ENCODE data around the gene FBF1.

FBF1 gene

GRCh38 chr17:75950855-75951554 is 10.2 kb upstream of the FBF1 start:
- DNase-seq: no peak

GRCh38 chr17:75950421-75950820 is 9.6 kb upstream of the FBF1 start:
- no peak for DNase-seq

GRCh38 chr17:75945211-75945610 is 4.4 kb upstream of the FBF1 start:
- no peak for DNase-seq

- no peak for DNase-seq
These were observed 2.6 kb upstream of the FBF1 start for GRCh38 chr17:75943491-75943890.

DNA sequence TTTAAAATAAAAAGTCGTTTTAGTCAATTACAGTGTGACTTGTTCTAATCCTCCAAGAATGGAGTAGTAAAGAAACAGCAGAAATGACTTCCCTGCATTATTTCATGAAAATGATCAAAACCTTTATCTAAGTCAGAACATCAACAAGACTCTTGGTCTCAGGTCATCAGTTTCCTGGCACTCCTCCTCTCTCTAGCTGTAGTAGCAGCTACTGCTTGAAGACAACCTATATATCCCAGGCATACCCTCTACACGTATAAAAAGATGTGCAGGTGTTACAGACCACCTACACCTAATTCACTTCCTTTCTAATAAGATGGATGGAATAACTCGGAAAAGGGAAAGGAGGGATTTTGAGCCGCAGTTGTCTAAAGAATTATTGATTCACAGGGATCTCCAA is 1.6 kb upstream of the FBF1 start:
- DNase-seq: no peak

GRCh38 chr17:75941442-75941819 is 589 bp upstream of the FBF1 start:
- DNase-seq: no peak

DNA sequence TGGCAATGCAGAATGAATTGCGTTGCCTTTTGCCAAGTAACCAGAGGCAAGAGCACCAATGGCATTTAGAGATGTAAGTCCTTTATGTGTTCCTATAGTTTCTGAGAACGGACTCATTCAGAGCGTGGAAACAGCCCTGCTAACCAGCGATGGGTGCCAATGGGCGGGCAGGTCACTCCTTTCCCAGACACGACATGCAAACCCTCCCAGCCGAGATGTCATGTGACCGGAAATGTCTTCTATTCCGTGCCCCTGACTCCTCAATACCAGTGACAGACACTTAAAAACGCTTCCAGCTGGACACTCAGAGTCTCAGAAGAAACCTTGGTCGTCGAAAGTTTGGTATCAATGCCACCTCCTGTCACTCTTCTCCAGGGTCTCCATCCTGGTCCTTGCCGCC is 3.2 kb downstream of the FBF1 start:
- DNase-seq: no peak

DNA sequence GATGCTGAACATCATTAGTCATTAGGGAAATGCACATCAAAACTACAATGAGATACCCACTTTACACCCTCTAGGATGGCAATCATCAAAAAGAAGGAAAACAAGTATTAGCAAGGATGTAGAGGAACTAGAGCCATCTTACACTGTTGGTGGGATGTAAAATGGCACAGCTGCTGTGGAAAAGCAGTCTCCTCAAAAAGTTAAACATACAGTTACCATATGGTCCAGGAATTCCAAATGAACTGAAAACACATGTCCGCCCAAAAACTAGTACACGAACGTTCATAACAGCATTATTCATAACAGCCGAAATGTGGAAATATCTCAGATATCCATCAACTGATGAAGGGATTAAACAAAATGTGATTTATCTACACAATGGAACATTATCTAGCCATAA is 7.0 kb downstream of the FBF1 start:
- DNase-seq: no peak

DNA sequence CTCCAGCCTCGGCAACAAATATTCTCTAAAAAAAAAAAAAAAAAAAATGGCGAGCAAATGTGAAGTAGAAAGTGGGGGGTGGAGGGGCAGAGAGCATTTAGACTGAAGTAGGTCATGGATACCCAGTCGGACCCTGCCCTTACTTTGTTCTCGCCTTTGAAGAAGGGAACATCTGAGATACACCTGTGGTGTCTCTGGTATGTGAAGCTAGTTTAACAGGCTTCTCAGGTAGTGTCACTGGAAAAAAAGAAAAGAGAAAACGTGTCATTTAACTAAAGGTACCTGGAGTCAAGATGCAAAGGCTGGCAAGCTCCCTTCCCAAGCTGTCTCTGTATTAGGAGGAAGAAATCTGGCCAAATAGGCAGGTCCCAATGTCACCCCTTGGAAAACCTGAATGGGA is 8.0 kb downstream of the FBF1 start:
- DNase-seq: no peak

DNA sequence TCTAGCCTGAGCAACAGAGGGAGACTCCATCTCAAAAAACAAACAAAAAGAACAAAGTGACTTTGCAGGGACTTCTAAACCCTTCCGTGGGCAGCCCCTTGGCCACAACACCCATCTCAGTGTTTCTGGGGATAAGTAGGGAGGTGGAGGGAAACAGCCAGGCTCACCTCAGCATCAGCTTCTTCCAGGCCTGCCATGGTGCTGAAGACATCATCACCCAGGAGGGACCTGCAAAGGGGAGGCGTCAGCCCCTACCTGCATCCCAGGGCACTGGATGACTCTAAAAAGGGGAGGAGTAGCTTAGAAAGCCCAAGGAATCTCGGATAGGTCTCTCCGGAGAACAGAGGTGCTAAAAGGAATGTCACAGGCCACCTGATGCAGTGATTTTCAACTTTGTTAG is 9.8 kb downstream of the FBF1 start:
- no peak for DNase-seq

DNA sequence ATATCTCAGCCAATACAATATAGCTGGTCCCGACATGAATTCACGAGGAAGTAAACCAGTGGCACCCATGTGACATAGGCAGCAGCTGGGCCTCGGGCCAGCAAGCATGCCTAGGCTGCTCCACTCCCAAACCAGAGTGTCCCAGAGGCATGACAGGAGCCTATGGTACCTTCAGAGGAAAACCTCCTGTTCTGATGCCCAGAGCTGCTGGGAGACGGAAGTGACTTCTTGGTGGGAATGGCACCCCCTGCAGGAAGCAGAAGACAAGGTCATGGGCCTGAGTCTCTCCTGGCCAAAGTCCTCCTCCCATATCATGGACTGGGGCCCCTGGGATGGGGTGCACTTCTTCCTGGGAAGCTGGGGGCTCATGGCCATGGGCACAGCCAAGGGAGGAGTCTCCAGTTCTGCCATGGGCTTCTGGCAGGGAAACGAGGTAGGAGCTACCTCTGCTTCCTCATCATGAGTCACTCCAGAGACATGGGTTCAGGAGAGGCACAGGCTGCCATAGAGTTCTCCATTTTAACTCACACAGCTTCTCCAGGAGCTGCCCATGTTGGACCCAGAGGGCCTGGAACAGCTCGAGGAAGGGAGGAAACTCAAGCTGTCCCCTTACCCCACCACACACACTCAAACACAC is 13.4 kb downstream of the FBF1 start:
- peak; percentile 39 for DNase-seq

- DNase-seq: no peak
These were observed 14.4 kb downstream of the FBF1 start for GRCh38 chr17:75926456-75926855.

DNA sequence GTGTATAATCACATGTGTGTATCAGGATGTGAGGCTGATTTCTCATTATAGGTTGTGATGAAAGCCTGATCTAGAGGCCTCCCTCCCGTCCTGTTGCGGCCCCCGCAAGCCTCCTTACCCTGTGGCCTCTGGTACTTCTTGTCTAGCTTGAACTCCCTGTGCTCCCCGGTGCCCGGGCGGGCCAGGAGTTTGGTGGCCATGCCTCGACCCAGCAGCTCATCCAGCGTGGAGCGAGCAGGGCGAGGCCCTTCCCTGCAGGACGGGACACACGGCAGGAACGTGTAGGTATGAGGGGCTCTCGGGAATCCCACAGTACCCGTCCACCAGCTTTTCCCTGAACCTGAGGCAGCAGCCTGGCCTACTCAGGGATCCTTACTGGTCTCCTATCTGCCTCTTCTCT is 14.9 kb downstream of the FBF1 start:
- DNase-seq: no peak

GRCh38 chr17:75925103-75925502 is 15.7 kb downstream of the FBF1 start:
- DNase-seq: no peak

DNA sequence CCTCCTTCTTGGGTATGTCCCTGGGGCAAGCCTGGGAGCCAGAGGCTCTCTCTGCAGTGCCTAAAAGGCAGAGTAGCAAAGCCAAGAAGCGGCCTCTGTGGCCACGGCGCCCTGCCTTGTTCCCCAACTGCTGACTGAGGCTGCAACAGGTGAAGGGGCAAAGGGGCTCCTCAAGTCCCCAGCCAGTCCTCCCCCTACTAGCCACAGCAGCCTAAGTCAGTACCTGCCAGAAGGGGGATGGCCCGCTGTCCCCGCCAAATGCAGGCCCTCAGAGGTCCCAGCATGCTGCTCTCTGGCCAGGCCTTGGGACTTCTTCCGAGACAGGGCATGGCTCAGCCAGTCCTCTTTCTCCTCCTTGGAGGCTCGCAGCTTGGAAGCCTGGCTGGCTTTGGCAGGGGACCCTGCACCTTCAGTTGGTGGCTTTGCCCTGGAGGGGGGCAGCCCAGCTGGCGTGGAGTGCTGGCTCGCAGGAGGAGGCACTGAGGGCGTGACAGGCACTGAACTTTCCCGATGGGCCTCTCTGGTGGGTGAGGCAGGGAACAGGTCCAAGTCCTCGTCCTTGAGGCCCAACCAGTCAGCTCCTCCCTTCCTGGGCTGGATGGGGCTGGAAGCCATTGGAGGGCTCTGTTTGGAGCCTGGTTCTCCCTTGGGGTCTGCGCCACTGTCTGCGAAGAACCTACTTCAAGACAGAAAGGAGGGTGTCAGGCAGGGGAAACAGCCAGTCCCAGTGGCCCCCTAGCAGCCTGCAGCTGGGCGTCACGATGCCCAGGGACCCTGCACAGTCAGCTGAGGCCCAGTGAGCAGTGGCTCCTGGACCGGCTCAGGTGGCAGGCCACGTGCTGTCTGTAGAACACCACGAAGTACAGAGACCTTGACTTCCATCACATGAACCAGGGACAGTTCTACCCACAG is 17.6 kb downstream of the FBF1 start:
- DNase-seq: no peak

DNA sequence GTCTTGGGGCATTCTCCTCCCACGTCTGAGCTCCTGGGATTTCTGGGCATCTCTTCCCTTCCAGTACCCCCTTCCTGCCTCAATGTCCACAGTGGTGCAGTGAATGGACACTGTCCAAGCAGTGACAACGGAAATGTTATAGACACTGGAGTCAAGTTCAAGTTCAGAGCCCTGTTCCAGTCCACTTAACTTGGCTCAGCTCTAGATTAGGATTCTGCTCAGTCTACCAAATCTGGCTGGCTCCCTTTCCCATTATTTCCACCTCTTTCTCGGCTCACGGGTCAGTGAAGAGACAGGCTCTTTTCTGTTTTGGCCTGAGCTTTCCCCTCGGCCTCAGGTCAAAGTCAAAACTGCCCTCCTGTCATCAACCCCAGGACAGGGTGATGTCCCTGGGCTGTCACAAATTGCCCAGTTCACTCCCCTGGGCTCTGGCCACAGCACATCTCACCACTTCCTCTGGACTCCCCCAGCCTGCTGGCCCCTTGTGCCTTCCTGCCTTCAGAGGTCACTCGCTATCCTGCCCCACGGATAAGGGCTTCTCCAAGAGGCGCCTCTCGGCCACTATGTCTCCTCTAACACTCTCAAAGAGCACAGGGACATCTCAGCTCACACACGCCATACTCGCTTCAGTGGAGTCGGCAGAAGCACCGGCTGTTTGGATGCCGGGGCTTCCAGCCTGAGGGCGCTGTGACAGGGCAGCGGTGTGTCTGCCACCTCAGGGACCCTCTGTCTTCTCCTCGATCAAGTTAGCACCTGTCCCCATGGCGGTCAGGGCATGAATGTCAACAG is 18.5 kb downstream of the FBF1 start:
- DNase-seq: no peak

DNA sequence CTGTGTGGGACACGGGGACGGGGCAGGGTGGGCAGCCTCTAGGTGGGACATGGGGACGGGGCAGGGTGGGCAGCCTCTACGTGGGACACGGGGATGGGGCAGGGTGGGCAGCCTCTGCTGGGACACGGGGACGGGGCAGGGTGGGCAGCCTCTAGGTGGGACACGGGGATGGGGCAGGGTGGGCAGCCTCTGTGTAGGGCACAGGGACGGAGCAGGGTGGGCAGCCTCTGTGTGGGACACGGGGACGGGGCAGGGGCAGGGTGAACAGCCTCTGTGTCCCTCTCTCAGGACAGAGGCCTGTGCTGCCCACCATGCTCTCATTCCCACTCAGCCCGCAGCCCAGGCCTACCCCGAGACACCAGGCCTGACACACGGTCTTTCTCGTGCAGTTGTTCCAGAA is 19.2 kb downstream of the FBF1 start:
- DNase-seq: no peak

DNA sequence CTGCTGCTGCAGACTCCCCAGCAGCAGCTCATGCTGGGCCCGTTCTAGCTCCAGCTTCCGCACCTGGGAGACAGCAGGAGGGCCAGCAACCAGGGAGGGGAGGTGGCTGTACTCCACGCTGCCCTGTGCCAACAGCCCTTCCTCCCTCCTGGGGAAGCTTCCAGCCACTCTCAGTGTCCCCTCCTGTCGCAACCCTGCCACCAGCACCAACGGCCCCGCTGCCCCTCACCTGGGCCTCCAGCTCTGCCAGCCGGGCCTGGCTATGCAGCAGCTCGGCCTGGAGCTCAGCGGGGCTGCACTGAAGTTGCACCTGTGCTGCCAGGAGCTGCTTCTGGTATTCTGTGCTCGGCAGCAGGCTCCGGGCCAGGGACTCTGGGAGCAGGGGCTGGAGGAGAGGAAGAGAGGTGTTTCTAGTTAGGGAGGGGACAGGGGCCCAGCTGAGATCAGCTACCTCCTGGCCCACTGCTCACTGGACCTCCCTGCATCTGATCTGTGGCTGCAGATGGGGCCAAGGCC is 20.7 kb downstream of the FBF1 start:
- no peak for DNase-seq

- no peak for DNase-seq
These were observed 21.2 kb downstream of the FBF1 start for GRCh38 chr17:75919611-75920010.

- no peak for DNase-seq
These were observed 22.9 kb downstream of the FBF1 start for GRCh38 chr17:75917917-75918445.

- no peak for DNase-seq
These were observed 23.5 kb downstream of the FBF1 start for GRCh38 chr17:75917141-75917916.

DNA sequence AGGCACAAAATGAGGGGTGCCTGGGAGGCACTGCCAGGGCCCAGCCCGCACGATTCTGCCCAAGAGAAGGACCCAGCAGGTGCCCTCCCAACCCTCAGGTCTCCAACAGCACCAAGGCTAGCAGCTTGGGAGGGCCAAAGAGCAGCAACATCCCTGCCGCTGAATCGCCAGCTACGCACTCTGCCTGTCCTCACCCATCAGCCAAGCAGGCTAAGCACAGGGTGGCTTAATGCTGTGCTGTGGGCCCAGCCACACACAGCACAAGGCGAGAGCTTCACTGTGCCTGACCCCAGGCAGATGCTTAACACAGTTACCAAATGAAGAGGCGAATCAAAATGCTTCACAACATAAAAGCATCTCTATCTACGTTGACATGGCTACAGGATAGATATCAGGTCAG is 25.6 kb downstream of the FBF1 start:
- no peak for DNase-seq
